Thyroid gland (tissue), 4 donors: ENCODE data around the gene DNAH8.

Source experiments
- POLR2A ChIP-seq, 2 donors: fragments of 450-650 bp; IDR thresholded peaks; one replicate each; pipeline ENCODE4 v1.6.1; 2017; ENCODE audit warnings: antibody characterized with exemption in 2 of 2, mild to moderate bottlenecking in 2 of 2, moderate library complexity in 1 of 2
- TF ChIP-seq, protein P1 (sequence below), 6 experiments: fragments of 200-600 bp in 3 of 6; fragments of 450-650 bp in 3 of 6; sonication (generic) in 3 of 6; IDR thresholded peaks; one replicate each; pipeline ENCODE4 v1.5.1; 2016 to 2019; ENCODE audit warnings: antibody characterized with exemption in 6 of 6, mild to moderate bottlenecking in 2 of 6, inconsistent platforms in 1 of 6, moderate library complexity in 1 of 6

DNA sequence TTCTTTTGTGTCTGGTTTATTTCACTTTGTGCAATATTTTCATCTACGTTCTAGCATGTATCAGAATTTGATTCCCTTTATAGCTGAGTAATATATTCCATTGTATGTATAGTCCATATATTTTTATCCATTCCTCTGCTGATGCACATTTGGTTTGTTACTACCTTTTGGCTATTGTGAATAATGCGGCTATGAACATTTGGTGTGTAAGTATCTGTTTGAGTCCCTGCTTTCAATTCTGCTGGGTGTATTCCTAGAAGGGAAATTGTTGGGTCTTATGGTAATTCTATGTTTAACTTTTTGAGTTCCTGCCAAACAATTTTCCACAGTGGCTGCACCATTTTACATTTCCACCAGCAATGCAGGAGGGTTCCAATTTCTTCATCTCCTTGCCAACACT lies 52.4 kb downstream of the DNAH8 start:
- TF ChIP-seq, protein P1, sequence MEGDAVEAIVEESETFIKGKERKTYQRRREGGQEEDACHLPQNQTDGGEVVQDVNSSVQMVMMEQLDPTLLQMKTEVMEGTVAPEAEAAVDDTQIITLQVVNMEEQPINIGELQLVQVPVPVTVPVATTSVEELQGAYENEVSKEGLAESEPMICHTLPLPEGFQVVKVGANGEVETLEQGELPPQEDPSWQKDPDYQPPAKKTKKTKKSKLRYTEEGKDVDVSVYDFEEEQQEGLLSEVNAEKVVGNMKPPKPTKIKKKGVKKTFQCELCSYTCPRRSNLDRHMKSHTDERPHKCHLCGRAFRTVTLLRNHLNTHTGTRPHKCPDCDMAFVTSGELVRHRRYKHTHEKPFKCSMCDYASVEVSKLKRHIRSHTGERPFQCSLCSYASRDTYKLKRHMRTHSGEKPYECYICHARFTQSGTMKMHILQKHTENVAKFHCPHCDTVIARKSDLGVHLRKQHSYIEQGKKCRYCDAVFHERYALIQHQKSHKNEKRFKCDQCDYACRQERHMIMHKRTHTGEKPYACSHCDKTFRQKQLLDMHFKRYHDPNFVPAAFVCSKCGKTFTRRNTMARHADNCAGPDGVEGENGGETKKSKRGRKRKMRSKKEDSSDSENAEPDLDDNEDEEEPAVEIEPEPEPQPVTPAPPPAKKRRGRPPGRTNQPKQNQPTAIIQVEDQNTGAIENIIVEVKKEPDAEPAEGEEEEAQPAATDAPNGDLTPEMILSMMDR (IDR thresholded peaks at IDR 0.05): no peak
- no peak for TF ChIP-seq POLR2A (IDR thresholded peaks at IDR 0.05)
